GM12801 (cell line): ENCODE measurements around the gene EHBP1L1.

ENCODE experiments used
- CTCF ChIP-seq: IDR thresholded peaks from one replicate; pipeline ENCODE4 v1.5.1; 2011; ENCODE audit warnings: control low read depth; ENCODE audit not compliant: insufficient read length; ENCODE audit errors: extremely low read depth

Gene EHBP1L1

DNA sequence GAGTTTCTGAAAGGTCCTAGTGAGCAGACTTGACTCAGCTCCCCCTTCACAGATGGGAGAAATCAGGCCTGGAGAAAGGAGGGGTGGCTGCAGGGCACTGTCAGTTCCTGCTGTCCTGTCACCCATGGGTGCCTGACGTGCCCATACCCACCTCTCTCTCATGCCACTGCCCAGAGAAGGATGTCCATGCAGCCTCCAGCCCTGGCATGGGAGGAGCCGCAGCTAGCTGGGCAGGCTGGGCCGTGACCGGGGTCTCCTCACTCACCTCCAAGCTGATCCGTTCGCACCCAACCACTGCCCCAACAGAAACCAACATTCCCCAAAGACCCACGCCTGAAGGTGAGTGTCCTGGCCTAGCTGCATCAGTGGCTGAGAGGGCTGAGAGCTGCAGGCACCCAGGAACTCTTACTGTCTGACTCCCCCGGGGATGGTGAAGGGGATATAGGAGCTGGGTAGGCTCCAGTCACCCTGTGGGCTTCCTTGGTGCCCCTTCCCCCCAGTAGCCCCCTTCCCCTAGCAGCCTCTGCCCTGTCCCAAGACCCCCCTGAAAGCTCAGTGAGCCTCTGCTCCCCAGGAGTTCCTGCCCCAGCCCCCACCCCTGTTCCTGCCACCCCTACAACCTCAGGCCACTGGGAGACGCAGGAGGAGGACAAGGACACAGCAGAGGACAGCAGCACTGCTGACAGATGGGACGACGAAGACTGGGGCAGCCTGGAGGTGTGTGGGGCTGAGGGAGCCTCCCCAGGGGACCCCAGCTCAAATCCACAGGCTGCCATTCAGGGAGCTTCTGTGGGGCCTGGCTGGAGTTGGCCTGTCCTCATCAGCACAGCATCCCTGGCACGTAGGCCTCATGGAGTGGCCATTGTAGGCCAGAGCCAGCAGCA, 39.2 kb upstream of the EHBP1L1 start:
- no peak for TF ChIP-seq CTCF

DNA sequence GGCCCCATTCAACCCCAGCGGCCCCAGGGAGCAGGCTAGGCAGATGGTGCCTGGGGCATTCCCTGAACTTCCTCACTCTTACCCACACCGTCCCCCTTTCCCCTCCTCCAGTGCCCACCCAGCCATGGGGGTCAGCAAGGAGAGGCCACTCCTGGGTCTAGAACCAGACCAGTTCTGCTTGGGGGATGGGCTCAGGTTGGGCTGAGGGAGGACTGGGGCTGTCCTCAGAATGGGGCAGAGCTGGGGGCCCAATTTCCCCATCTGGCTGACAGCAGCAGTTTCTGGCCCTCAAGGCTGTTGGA, 38.6 kb upstream of the EHBP1L1 start:
- no peak for TF ChIP-seq CTCF

DNA sequence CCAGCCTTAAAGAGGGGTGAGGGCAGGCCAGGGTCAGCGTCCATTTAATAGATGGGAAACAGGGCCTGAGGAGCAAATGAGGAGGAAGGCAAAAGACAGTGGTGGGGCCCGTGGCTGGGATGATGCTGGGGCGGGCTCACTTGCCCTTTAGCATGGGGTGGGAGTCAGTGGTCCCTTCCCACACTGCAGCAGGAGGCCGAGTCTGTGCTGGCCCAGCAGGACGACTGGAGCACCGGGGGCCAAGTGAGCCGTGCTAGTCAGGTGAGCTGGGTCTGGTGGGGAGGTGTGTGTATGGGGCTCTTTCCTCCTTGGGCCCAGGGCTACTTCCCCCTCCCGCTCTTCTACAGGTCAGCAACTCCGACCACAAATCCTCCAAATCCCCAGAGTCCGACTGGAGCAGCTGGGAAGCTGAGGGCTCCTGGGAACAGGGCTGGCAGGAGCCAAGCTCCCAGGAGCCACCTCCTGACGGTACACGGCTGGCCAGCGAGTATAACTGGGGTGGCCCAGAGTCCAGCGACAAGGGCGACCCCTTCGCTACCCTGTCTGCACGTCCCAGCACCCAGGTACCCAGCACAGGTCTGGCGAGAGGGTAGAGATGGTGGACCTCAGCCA, 38.1 kb upstream of the EHBP1L1 start:
- TF ChIP-seq CTCF = no peak

DNA sequence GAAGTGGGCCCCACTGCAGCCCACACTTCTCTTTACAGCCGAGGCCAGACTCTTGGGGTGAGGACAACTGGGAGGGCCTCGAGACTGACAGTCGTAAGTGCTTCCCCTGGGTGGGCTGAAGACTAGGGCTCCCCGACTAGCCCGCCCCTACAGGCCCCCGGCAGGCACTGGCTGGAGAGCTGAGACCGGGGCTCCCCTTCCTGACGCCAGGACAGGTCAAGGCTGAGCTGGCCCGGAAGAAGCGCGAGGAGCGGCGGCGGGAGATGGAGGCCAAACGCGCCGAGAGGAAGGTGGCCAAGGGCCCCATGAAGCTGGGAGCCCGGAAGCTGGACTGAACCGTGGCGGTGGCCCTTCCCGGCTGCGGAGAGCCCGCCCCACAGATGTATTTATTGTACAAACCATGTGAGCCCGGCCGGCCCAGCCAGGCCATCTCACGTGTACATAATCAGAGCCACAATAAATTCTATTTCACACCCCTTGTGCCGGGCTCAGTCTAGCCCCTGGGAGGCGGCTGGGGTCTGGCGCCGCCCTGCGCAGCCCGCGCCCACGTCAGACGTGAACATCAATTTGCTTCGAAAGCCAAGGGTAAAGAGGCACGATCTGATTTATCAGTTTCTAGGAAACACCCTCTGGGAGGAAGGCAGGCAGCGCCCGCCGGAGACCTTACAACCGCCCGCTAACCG, 37.5 kb upstream of the EHBP1L1 start:
- no peak for TF ChIP-seq CTCF

- TF ChIP-seq CTCF = no peak
These were observed 36.7 kb upstream of the EHBP1L1 start for GRCh38 chr11:65538915-65539743.

GRCh38 chr11:65539744-65540289, 36.0 kb upstream of the EHBP1L1 start:
- TF ChIP-seq CTCF = no peak
